Measurements from ENCODE around the gene GMDS.

The GMDS gene

DNA sequence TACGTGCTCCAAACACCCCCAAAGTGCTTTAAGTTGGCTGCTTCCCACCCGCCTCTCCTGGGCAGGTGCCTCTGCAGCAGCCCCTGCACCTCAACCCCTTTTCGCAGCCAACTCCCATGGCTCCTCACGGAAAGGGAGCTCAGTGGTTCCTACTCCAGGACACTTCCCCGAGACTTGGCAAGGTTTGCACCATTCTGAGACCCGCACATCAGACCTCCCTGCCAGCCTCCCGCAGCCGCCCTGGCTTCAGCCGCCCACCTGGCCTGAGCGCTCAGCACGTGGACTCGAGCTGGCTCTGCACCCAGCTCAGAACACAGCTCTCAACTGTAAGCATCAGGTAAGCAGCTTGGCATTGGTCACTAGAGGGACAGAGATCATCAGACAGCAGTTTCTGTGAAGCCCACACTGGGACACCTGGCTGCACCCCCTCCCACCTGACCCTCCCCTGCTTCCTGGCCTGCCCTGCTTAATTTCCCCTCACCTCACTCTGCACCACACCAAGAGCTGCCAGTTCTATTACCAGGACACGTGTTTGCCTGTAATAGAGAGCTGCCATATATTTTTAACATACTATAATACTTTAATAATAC is 28.5 kb downstream of the GMDS start:
- no peak overlapping the region for H3K4me2 ChIP-seq (ENCODE audit: low read depth, low read length, poor library complexity, severe bottlenecking)
- H3K79me2 ChIP-seq (ENCODE audit: insufficient read depth, low read length), result peaks cover 31% of the 10 kb centered on the region
- no peaks in the 10 kb centered on the region for H3F3A ChIP-seq (ENCODE audit: low read depth)
- no peaks in the 10 kb centered on the region for H3K27me3 ChIP-seq (ENCODE audit: insufficient read depth, low read length, poor library complexity, severe bottlenecking)
- H3K4me1 ChIP-seq (ENCODE audit: insufficient read depth, low read length, poor library complexity, severe bottlenecking), result peaks cover 10% of the 10 kb centered on the region
- H4K20me1 ChIP-seq (ENCODE audit: insufficient read depth, low read length, poor library complexity, severe bottlenecking), result peaks cover 3% of the 10 kb centered on the region
- H3K9ac ChIP-seq (ENCODE audit: low read depth, low read length, poor library complexity, severe bottlenecking), result no peak overlapping the region
- H3K9me3 ChIP-seq (ENCODE audit: insufficient read depth, low read depth, low read length), result no peaks in the 10 kb centered on the region
- no peaks in the 10 kb centered on the region for H3K36me3 ChIP-seq (ENCODE audit: insufficient read depth, low read length)
- no peak overlapping the region for H2AFZ ChIP-seq (ENCODE audit: low read length)
- H3K4me3 ChIP-seq (ENCODE audit: low read length, poor library complexity, severe bottlenecking), result no peak overlapping the region
- no peak for TF ChIP-seq EZH2phosphoT487 (IDR thresholded peaks at IDR 0.05; ENCODE audit: borderline replicate concordance)
- TF ChIP-seq, protein P1, sequence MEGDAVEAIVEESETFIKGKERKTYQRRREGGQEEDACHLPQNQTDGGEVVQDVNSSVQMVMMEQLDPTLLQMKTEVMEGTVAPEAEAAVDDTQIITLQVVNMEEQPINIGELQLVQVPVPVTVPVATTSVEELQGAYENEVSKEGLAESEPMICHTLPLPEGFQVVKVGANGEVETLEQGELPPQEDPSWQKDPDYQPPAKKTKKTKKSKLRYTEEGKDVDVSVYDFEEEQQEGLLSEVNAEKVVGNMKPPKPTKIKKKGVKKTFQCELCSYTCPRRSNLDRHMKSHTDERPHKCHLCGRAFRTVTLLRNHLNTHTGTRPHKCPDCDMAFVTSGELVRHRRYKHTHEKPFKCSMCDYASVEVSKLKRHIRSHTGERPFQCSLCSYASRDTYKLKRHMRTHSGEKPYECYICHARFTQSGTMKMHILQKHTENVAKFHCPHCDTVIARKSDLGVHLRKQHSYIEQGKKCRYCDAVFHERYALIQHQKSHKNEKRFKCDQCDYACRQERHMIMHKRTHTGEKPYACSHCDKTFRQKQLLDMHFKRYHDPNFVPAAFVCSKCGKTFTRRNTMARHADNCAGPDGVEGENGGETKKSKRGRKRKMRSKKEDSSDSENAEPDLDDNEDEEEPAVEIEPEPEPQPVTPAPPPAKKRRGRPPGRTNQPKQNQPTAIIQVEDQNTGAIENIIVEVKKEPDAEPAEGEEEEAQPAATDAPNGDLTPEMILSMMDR (conservative IDR thresholded peaks at IDR 0.05; ENCODE audit: low read length), result no peak
- no peaks in the 10 kb centered on the region for H3K9me2 ChIP-seq (replicated peaks; ENCODE audit: low read depth, low read length)

DNA sequence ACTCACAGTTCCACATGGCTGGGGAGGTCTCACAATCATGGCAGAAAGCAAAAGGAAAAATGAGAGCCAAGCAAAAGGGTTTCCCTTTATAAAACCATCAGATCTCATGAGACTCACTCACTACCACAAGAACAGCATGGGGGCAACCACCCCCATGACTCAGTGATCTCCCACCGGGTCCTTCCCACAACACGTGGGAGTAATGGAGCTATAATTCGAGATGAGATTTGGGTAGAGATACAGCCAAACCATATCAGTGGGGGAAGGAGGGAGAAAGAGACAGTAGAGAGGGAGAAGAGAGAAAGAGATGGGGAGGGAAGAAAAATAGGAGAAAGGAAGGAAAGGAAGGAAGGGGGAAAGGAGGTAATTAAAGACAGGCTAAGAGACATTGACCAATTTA is 30.1 kb downstream of the GMDS start:
- TF ChIP-seq EZH2phosphoT487 (IDR thresholded peaks at IDR 0.05; ENCODE audit: borderline replicate concordance), result no peak
- TF ChIP-seq, protein P1 (conservative IDR thresholded peaks at IDR 0.05; ENCODE audit: low read length), result no peak

DNA sequence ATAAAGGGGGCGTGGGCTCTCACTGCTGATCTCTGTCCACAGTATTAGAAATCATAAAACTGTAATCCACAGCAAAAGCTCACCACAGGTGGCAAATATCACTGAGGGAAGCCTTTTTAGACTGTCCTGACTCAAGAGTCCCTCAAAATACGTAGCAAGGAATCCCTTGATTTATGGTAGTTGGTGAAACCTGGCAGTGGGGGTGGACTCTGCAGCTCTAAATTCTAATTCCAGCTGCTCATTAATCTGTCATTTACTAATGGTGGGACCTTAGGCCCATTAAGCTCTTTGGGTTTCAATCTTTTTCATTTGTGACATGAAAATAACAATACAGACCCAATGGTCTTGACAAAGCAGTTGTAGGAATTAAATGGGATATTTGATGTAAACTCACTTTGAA is 32.3 kb downstream of the GMDS start:
- no peak overlapping the region for H2AFZ ChIP-seq (ENCODE audit: low read length)
- H3F3A ChIP-seq (ENCODE audit: low read depth), result no peaks in the 10 kb centered on the region
- no peak overlapping the region for H3K4me3 ChIP-seq (ENCODE audit: low read length, poor library complexity, severe bottlenecking)
- TF ChIP-seq EZH2phosphoT487 (IDR thresholded peaks at IDR 0.05; ENCODE audit: borderline replicate concordance), result no peak
- TF ChIP-seq, protein P1 (conservative IDR thresholded peaks at IDR 0.05; ENCODE audit: low read length), result no peak
- no peaks in the 10 kb centered on the region for H3K9me2 ChIP-seq (replicated peaks; ENCODE audit: low read depth, low read length)
- H3K79me2 ChIP-seq (ENCODE audit: insufficient read depth, low read length), result peaks cover 16% of the 10 kb centered on the region; the same call in 1 of the 2 replicates
- H3K27me3 ChIP-seq (ENCODE audit: insufficient read depth, low read length, poor library complexity, severe bottlenecking), result no peaks in the 10 kb centered on the region
- H3K36me3 ChIP-seq (ENCODE audit: insufficient read depth, low read length), result no peaks in the 10 kb centered on the region
- no peaks in the 10 kb centered on the region for H3K9me3 ChIP-seq (ENCODE audit: insufficient read depth, low read depth, low read length)
- no peaks in the 10 kb centered on the region for H4K20me1 ChIP-seq (ENCODE audit: insufficient read depth, low read length, poor library complexity, severe bottlenecking)
- no peak overlapping the region for H3K9ac ChIP-seq (ENCODE audit: low read depth, low read length, poor library complexity, severe bottlenecking)
- H3K4me2 ChIP-seq (ENCODE audit: low read depth, low read length, poor library complexity, severe bottlenecking), result no peak overlapping the region
- no peaks in the 10 kb centered on the region for H3K4me1 ChIP-seq (ENCODE audit: insufficient read depth, low read length, poor library complexity, severe bottlenecking)

More for the DNA sequence above, 30.1 kb downstream of the GMDS start:
- H3K9ac ChIP-seq (ENCODE audit: low read depth, low read length, poor library complexity, severe bottlenecking), result no peak overlapping the region
- peaks cover 3% of the 10 kb centered on the region for H4K20me1 ChIP-seq (ENCODE audit: insufficient read depth, low read length, poor library complexity, severe bottlenecking)
- no peak overlapping the region for H3K4me2 ChIP-seq (ENCODE audit: low read depth, low read length, poor library complexity, severe bottlenecking)
- no peaks in the 10 kb centered on the region for H3K9me3 ChIP-seq (ENCODE audit: insufficient read depth, low read depth, low read length)
- no peaks in the 10 kb centered on the region for H3K9me2 ChIP-seq (replicated peaks; ENCODE audit: low read depth, low read length)
- H3F3A ChIP-seq (ENCODE audit: low read depth), result no peaks in the 10 kb centered on the region
- H3K4me3 ChIP-seq (ENCODE audit: low read length, poor library complexity, severe bottlenecking), result no peak overlapping the region
- peaks cover 7% of the 10 kb centered on the region for H3K4me1 ChIP-seq (ENCODE audit: insufficient read depth, low read length, poor library complexity, severe bottlenecking)
- no peaks in the 10 kb centered on the region for H3K27me3 ChIP-seq (ENCODE audit: insufficient read depth, low read length, poor library complexity, severe bottlenecking)
- H3K36me3 ChIP-seq (ENCODE audit: insufficient read depth, low read length), result no peaks in the 10 kb centered on the region
- peaks cover 20% of the 10 kb centered on the region; the same call in 1 of the 2 replicates for H3K79me2 ChIP-seq (ENCODE audit: insufficient read depth, low read length)
- H2AFZ ChIP-seq (ENCODE audit: low read length), result no peak overlapping the region

Measured in Loucy (cell line).